GM18502 (cell line): Measurements from ENCODE around the gene KIF2C.
"Not testable (repeated sequence)": the region's sequence is repeated elsewhere in the genome, so short reads cannot be mapped to it uniquely, and the experiment has no call there.

Source experiments
- ATAC-seq: cut with Tn5 transposase; IDR thresholded peaks from one replicate; pipeline ENCODE4 v1.9.1; 2021; ENCODE audit warnings: mild to moderate bottlenecking; ENCODE audit not compliant: unreplicated experiment, poor library complexity

Gene KIF2C

GRCh38 chr1:44717653-44718052 is 22.0 kb upstream of the KIF2C start:
- no peak for ATAC-seq

GRCh38 chr1:44718091-44718490 is 21.5 kb upstream of the KIF2C start:
- ATAC-seq: no peak

GRCh38 chr1:44719318-44719717 is 20.3 kb upstream of the KIF2C start:
- no peak for ATAC-seq

- ATAC-seq: no peak
Measured at GRCh38 chr1:44720281-44720680, 19.4 kb upstream of the KIF2C start.

- peak; percentile 78 for ATAC-seq
Measured at GRCh38 chr1:44721485-44722361, 17.9 kb upstream of the KIF2C start.

GRCh38 chr1:44723064-44723463 is 16.6 kb upstream of the KIF2C start:
- no peak for ATAC-seq

- ATAC-seq: no peak
Measured at GRCh38 chr1:44723496-44724295, 15.9 kb upstream of the KIF2C start.

- ATAC-seq: no peak
Measured at GRCh38 chr1:44724296-44724954, 15.2 kb upstream of the KIF2C start.

- ATAC-seq: no peak
Measured at GRCh38 chr1:44724955-44725698, 14.5 kb upstream of the KIF2C start.

GRCh38 chr1:44730741-44731512 is 8.7 kb upstream of the KIF2C start, which contains the start of gene RNU5D-1:
Gene RNU5D-1 (minus strand): TSS chr1:44731170.
- ATAC-seq: peak; percentile 70

GRCh38 chr1:44733365-44733764 is 6.3 kb upstream of the KIF2C start:
- ATAC-seq: no peak

GRCh38 chr1:44733784-44734183 is 5.9 kb upstream of the KIF2C start:
- ATAC-seq: no peak

GRCh38 chr1:44735992-44736391 is 3.6 kb upstream of the KIF2C start:
- no peak for ATAC-seq

- not testable (repeated sequence) for ATAC-seq
Measured at GRCh38 chr1:44738953-44739306, 707 bp upstream of the KIF2C start.

- ATAC-seq: no peak
Measured at GRCh38 chr1:44740179-44740617, 561 bp downstream of the KIF2C start.

- no peak for ATAC-seq
Measured at GRCh38 chr1:44743211-44743610, 3.6 kb downstream of the KIF2C start.

- no peak for ATAC-seq
Measured at GRCh38 chr1:44747878-44748277, 8.2 kb downstream of the KIF2C start.

GRCh38 chr1:44757420-44757819 is 17.8 kb downstream of the KIF2C start:
- ATAC-seq: peak; percentile 56

GRCh38 chr1:44759077-44759476 is 19.4 kb downstream of the KIF2C start:
- no peak for ATAC-seq
